A673 (cell line): ENCODE results near the gene RBM20. TPM values are rescaled to one million over a fixed set of nuclear protein-coding genes. Genes with fewer than 3 reads are reported as not detected.

ENCODE experiments used
- BruUV-seq: library from RNA; stranded (reverse); fragments of 400-500 nt; replicated peaks from 2 replicates; lab custom pipeline; 2021; lab: Mats Ljungman, UMichigan
- CTCF ChIA-PET: fragments of 300-600 bp; sonication (Branson Sonifier 250); formaldehyde crosslinking; loops from one replicate; lab custom pipeline; 2022; ENCODE audit warnings: antibody characterized with exemption; lab: Charles Lee
- POLR2A ChIA-PET: fragments of 300-600 bp; sonication (Branson Sonifier 250); formaldehyde crosslinking; loops from one replicate; lab custom pipeline; 2022; ENCODE audit warnings: antibody characterized with exemption; ENCODE audit not compliant: low non-redundant PET; lab: Charles Lee
- DNase-seq: peaks from one replicate; pipeline ENCODE4 v3.0.0-alpha.2; 2015; ENCODE audit warnings: low spot score
- H3K27ac ChIP-seq: fragments of 200-600 bp; sonication (generic); 2 replicates; pipeline ENCODE4 v1.5.1; 2016; ENCODE audit warnings: mixed run types, low read depth, mild to moderate bottlenecking, mixed read lengths, antibody characterized with exemption, low read length; ENCODE audit not compliant: poor library complexity, severe bottlenecking
- H3K27me3 ChIP-seq: fragments of 200-600 bp; sonication (generic); replicated peaks from 2 replicates; pipeline ENCODE4 v1.6.1; 2017; ENCODE audit warnings: mixed run types, low read depth, mild to moderate bottlenecking, mixed read lengths, antibody characterized with exemption, low read length; ENCODE audit not compliant: insufficient read depth, poor library complexity
- H3K36me3 ChIP-seq: fragments of 200-600 bp; sonication (generic); 2 replicates; pipeline ENCODE4 v1.6.1; 2016; ENCODE audit warnings: mixed run types, mild to moderate bottlenecking, mixed read lengths, antibody characterized with exemption, low read length; ENCODE audit not compliant: insufficient read depth, poor library complexity, severe bottlenecking
- H3K4me1 ChIP-seq: fragments of 200-600 bp; sonication (generic); 2 replicates; pipeline ENCODE4 v1.6.1; 2017; ENCODE audit warnings: mixed run types, mild to moderate bottlenecking, mixed read lengths, antibody characterized with exemption, low read length; ENCODE audit not compliant: insufficient read depth, poor library complexity, severe bottlenecking
- H3K4me3 ChIP-seq: fragments of 200-600 bp; sonication (generic); 2 replicates; pipeline ENCODE4 v1.5.1; 2016; ENCODE audit warnings: low read depth, mixed run types, mild to moderate bottlenecking, mixed read lengths, low read length; ENCODE audit not compliant: poor library complexity, severe bottlenecking
- H3K9me3 ChIP-seq: fragments of 200-600 bp; sonication (generic); 2 replicates; pipeline ENCODE4 v1.6.1; 2016; ENCODE audit warnings: mixed run types, low read depth, mild to moderate bottlenecking, mixed read lengths, antibody characterized with exemption, low read length; ENCODE audit not compliant: poor library complexity, severe bottlenecking
- EZH2 ChIP-seq: fragments of 200-600 bp; sonication (generic); IDR thresholded peaks from 2 replicates; pipeline ENCODE4 v1.6.1; 2017; ENCODE audit warnings: borderline replicate concordance, low read depth, mild to moderate bottlenecking, mixed read lengths, antibody characterized with exemption, low read length; ENCODE audit not compliant: poor library complexity, severe bottlenecking
- intact Hi-C: fragments of 100-400 bp; cut with micrococcal nuclease; formaldehyde crosslinking; loops from one replicate; pipeline ENCODE4 v1.10.0; 2022; ENCODE audit not compliant: unreplicated experiment
- total RNA-seq: library from RNA; stranded (reverse); gene quantifications from 2 replicates; pipeline ENCODE4 v1.2.3, GENCODE V29; 2021
- TF ChIP-seq, protein P1 (sequence below): fragments of 300-800, 200-600 bp; sonication (generic); conservative IDR thresholded peaks from 2 replicates; pipeline ENCODE4 v1.5.1; 2017; ENCODE audit warnings: low read depth, mild to moderate bottlenecking, antibody characterized with exemption, low read length, moderate library complexity, mixed read lengths

The RBM20 gene
- total RNA-seq, 1 experiment from 2014 or later = 1.3 TPM

DNA sequence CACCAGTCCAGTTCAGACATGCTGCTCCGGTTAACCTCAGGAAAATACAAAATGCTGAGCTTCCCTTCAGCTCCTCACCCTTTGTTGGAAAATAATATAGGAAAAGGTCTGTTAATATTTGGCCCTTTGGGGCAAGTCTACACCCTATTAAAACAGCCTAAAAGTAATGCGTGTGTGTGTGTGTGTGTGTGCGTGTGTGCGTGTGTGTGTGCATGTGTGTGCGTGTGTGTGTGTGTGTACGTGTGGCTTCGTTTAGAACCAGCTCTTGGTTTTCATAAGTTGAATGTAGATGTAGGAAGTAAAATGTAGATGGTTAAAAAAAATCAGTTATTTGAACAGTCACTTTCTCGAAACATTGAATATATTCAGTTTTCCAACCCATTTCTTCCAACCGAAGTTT, 166.5 kb downstream of the RBM20 start:
- TF ChIP-seq EZH2 = no peak
- TF ChIP-seq, protein P1, sequence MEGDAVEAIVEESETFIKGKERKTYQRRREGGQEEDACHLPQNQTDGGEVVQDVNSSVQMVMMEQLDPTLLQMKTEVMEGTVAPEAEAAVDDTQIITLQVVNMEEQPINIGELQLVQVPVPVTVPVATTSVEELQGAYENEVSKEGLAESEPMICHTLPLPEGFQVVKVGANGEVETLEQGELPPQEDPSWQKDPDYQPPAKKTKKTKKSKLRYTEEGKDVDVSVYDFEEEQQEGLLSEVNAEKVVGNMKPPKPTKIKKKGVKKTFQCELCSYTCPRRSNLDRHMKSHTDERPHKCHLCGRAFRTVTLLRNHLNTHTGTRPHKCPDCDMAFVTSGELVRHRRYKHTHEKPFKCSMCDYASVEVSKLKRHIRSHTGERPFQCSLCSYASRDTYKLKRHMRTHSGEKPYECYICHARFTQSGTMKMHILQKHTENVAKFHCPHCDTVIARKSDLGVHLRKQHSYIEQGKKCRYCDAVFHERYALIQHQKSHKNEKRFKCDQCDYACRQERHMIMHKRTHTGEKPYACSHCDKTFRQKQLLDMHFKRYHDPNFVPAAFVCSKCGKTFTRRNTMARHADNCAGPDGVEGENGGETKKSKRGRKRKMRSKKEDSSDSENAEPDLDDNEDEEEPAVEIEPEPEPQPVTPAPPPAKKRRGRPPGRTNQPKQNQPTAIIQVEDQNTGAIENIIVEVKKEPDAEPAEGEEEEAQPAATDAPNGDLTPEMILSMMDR = no peak
- no peaks in the 10 kb centered on the region for H3K27me3 ChIP-seq
- no peaks in the 10 kb centered on the region for H3K36me3 ChIP-seq
- no peaks in the 10 kb centered on the region for H3K4me1 ChIP-seq
- ChIA-PET CTCF (no interaction called here), POLR2A (no interaction called here)
- no peaks in the 10 kb centered on the region for H3K9me3 ChIP-seq
- H3K27ac ChIP-seq = no peak overlapping the region
- intact Hi-C loops = no loop called here
- BruUV-seq = no TSS peak
- DNase-seq = no peak
- H3K4me3 ChIP-seq = no peak overlapping the region

DNA sequence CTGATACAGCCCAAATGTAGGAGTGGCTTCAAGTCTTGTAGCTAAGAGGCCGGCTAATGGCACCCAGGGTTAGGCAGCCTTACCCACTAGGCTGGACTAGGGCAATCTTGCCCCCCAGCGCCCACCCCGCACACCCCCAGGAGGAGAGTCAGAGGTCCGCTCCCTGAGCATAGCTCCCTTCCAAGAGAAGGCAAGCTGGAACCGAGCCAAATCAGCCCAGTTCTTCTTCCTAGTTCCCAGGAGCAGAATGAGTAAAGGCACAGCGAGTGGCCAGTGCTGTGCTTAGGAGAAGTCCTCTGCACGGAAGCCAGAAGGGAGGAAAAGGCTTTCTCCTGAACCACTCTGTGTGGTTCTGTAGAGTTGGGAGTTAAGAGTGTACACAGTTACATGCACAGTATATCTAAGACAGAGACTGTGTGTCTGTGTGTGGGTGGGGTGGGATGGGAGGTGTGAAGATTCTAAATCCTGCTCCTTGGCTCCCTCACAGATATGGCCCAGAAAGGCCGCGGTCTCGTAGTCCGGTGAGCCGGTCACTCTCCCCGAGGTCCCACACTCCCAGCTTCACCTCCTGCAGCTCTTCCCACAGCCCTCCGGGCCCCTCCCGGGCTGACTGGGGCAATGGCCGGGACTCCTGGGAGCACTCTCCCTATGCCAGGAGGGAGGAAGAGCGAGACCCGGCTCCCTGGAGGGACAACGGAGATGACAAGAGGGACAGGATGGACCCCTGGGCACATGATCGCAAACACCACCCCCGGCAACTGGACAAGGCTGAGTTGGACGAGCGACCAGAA, 167.8 kb downstream of the RBM20 start:
- no peaks in the 10 kb centered on the region for H3K4me1 ChIP-seq
- BruUV-seq = no TSS peak
- intact Hi-C loops = no loop called here
- H3K27me3 ChIP-seq = no peaks in the 10 kb centered on the region
- CTCF ChIA-PET = no interaction called here
- DNase-seq = no peak
- POLR2A ChIA-PET = no interaction called here
- H3K9me3 ChIP-seq = no peaks in the 10 kb centered on the region
- H3K36me3 ChIP-seq = no peaks in the 10 kb centered on the region
- no peak overlapping the region for H3K27ac ChIP-seq
- TF ChIP-seq, protein P1 = no peak
- TF ChIP-seq EZH2 = no peak
- no peak overlapping the region for H3K4me3 ChIP-seq

DNA sequence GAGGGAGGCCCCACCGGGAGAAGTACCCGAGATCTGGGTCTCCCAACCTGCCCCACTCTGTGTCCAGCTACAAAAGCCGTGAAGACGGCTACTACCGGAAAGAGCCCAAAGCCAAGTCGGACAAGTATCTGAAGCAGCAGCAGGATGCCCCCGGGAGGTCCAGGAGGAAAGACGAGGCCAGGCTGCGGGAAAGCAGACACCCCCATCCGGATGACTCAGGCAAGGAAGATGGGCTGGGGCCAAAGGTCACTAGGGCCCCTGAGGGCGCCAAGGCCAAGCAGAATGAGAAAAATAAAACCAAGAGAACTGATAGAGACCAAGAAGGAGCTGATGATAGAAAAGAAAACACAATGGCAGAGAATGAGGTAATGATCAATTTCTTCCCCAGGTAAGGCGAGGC, 168.4 kb downstream of the RBM20 start:
- no peaks in the 10 kb centered on the region for H3K27me3 ChIP-seq
- H3K4me3 ChIP-seq = no peak overlapping the region
- no peak for DNase-seq
- TF ChIP-seq, protein P1 = no peak
- no peak for TF ChIP-seq EZH2
- ChIA-PET CTCF (no interaction called here), POLR2A (no interaction called here)
- BruUV-seq = no TSS peak
- H3K36me3 ChIP-seq = no peaks in the 10 kb centered on the region
- H3K9me3 ChIP-seq = no peaks in the 10 kb centered on the region
- no peaks in the 10 kb centered on the region for H3K4me1 ChIP-seq
- H3K27ac ChIP-seq = no peak overlapping the region
- intact Hi-C loops = no loop called here
